Stimulated activated CD4-positive, alpha-beta T cell treated with anti-CD3 and anti-CD28 coated beads, Interleukin-1b, Interleukin-23, amount 100 ng/mL, for 1 hour (primary cell): ENCODE results near the gene USP7.

Source experiments
- DNase-seq, 2 donors: peaks; one replicate each; pipeline ENCODE4 v3.0.0-alpha.2; 2020; ENCODE audit warnings: low read depth in 2 of 2

USP7 gene

DNA sequence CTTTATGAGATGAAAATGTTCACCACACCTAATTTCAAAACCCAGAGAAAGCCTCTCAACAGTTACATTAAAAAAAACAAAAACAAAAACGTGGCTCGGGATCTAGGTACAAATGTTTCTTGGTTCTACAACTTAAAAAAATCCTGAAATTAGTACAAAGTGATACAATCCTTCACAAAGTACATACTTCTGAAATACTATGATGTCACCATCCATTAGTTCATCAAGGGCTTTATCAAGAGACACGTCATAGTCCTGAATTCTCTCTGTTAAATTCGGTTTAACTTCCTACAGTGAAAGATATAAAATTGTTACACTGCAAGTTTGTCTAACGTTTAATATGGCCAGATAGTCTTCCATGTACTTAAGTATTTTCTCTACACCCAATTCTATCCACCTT lies 63.4 kb downstream of the USP7 start:
- DNase-seq, result no peak

DNA sequence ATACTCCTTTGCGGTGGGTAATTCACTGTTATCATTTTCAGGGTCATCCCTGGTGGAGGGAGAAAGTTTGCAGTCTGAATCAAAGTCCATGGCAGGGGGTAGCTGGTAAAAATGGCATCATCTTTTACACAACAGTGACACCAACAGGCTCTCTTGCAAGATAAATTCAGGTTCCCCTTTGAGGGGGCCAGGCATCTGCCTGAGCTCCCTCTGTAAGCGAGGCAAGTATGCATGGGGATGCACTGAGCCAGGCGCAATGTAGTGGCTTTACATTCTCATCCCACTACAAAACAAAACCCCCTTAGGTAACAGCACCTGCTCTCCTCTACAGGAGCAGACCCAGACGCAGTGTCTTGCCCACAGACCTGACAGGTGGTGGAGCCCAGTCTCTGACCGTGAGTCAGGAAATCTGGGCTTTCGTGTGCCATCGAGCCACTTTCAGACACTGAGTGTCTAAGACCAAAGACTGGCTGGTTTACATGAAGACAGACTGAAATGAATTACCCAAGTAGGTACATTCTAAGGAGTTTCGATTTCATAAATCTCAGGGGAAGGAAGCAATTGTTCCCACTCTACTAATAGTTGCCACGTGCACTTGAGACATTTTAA lies 63.9 kb downstream of the USP7 start:
- DNase-seq, result no peak

DNA sequence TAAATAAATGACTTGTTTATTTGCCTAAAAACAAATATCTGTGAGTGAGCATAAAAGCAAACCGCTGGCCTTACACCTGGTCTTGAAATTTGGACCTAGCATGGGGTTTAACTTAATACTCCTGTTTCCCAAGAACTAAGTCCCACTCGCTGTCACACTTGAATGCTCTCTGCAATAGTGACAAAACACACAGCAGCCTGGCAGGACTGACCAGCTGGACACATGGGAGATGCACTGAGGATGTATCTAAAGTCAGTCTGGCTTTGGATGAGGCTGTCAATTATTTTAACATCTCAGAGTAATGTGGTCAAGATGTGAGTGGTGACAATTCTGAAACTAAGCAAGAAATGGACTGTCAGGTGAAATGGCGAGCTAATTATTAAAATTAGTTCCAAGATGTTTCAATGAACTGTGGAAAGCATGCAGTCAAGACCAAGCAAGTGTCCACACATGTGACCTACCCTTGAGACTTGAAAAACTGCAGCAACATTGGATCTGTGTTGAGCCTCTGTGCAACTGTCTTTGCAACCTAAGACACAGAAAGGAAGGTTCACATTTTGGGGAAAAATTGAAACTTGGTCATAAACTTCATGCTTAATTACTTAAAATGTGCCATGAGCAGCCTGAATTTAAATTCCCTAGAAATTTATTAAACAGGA lies 64.9 kb downstream of the USP7 start:
- no peak for DNase-seq

DNA sequence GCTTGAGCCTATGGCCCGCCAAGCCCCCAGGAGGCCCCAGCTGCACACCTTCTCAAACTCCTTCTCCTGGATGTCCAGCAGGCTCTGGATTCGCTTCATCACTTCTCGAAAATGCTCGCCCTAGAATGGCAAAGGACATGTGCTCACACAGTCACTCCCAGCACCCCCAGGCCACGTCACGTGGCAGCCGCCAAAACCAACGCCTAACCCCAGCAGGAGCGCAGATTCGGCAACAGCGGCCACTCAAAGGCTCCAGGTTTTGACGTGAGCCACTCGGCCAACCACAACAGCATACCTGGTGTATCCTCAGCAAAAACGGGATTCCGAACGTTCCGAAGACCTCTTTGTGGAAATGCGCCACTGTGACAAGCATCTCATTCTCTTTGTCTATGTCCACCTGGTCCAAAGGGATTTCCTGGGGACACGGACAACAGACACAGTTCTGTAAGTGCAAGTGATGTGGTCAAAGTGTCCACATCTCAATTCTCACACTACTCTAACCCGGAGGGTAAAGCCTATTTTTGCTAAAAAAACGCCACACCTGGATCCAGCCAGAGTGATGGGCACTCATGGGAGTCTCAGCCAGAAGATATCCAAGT lies 68.9 kb downstream of the USP7 start:
- no peak for DNase-seq

DNA sequence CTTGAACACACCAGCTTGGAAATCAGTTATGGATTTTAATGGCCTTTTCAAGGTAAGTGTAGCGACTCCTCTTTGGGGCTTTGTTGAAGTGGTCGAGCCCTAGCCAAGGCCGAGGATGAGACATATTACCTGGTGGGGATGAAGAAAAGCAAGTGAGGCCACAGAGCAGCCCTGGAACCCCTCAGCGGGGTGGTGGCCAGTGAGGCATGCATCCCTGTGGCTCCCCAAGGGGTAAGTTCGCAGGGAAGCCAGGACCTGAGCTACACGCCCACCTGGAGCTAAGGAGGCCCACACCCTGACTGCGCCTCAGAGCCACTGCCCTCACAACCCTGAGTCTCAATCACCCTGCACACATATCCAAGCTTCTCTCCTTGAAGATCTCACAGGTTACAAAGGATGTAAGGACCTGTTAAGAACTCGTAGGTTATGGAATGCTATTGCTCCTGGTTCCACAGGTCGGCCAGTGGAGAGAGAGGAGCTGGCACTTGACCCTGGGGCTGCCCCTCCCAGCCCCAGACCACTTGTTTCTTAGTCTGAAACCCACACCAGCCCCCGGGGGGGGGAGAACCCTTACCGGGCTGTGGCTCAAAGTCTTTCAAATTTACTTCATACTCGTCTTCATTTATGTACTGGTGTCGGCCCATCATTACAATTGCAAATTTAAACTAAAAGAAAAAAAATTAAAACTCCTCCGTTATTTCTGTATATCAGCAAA lies 69.6 kb downstream of the USP7 start:
- no peak for DNase-seq

DNA sequence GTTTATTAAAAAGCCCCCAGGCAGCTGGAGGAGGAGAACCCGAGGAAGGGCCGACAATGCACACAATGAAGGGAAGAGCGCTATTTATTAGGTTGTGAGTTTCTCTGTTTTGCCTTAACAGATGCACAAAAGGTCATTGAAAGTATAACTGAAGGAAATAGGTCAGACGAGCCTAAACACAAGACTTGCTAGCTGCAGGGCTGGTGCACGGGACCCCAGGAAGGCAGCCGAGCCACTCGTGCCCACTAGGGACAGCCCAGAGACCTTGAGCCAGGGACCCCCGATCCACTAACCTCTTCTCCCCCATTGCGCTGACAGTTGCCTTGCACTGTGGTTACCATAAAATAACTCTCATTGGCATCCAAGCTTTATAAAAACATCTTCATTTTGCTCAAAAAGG lies 70.3 kb downstream of the USP7 start:
- DNase-seq, result no peak

DNA sequence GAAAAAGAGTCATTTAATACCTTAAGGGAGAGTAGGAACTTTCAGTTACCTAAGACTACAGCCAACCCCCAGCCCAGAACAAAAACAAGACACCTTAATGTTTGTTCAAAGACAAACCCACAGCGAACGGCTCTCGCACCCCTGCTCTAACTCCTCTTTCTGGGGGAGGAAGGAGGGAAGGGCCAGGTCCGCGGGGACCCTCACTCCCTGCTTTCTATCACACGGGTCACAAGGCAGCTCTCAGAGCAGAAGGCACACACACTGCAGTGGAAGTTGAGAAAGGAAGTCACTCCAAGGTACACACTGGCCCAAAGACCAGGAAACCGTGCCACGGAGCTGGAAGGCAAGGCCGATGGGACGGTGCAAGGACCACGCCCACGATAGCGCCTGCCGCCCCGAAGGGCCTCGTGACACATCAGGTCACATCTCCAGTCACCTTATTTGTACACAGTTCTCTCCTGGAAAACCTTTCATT lies 71.6 kb downstream of the USP7 start:
- no peak for DNase-seq

DNA sequence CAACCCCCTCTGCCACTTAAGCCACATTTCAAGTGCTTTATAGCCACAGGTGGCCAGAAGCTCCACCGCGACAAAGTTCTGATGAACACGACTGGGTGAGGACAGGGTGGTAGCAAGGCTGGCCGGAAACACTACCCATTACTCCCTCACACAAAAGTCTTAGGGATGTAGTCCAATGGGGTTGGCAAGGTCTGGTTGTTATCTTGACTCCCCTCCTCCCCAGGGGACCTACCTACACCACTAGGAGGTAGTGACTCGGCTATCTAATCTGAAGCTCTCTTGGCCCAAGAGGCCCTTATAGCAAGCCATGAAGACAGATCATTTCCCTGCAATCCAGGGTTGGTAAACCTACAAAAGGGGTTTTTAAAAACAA lies 73.2 kb downstream of the USP7 start:
- DNase-seq, result no peak

DNA sequence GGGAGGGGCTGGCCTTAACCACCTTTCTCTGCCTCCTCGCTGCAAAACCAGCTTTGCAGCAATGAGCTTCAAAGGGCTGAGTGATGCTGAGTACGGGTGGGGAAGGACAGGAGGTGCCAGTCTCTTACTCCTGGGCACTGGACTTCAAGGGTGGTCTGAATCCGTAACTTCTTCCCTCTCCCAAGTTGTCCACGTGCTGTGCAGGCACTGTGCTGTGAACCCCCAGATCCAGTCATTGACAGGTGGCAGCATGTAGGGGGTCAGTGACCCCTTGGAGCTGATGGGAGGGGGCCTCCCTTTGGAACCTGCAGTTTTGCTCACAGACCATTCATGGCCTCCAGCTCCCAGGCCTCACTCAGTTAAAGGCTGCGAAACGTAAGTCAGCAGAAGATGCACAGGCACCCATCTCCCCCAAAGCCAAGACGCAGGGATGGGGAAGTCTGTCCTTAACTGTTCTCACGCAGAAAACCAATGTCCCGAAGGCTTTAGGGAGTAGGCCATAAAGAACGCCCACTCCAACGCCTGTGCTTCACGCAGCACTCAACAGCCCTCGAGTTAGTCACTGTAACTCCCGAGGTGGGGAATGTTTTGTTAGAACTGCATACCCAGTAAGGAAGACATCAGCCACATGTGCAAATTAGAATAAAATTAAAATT lies 73.7 kb downstream of the USP7 start:
- no peak for DNase-seq

DNA sequence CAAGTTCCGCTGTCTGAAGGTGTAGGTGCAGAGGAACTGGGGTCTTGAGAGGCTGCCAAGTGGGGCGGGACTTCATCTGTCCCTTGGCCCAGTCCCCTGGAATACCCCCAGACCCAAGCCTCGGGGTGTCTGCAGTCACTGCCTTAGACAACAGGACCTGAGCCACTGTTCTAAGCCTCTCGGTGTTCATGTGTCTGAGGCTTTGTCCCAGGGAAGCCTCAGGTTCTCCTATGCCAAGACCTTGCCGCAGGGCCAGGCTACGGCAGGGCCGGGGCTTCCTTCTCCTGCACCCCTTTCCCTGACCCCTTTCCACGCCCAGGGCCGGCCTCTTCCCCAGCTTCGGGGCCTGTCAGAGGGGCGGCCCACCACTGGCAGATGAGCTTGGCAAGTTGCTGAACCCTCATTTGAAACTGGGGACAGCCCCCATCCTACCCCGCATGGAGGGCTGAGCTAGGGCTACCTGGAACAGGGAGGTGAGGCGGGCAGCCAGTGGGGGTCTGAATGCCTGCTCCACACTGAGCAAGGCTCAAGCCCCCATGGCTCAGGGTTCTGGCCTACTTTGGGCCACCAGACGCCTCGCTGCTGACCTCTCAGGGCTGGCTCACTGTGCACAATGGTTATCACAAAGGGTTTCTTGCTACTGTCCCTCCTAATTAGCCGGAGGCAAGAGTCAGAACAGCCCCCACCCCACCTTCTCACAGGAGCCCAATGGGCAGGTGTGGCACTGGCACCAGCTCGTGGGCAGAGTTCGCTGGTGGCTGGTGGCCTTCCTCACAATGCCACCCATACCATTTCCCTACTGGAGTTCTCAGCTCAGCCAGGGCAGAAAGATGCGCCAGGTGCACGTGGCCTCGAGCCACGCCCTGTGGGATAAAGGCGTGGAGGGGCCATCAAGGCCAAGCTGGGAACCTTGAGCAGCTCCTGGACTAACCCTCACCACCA lies 74.5 kb downstream of the USP7 start:
- DNase-seq, result no peak

DNA sequence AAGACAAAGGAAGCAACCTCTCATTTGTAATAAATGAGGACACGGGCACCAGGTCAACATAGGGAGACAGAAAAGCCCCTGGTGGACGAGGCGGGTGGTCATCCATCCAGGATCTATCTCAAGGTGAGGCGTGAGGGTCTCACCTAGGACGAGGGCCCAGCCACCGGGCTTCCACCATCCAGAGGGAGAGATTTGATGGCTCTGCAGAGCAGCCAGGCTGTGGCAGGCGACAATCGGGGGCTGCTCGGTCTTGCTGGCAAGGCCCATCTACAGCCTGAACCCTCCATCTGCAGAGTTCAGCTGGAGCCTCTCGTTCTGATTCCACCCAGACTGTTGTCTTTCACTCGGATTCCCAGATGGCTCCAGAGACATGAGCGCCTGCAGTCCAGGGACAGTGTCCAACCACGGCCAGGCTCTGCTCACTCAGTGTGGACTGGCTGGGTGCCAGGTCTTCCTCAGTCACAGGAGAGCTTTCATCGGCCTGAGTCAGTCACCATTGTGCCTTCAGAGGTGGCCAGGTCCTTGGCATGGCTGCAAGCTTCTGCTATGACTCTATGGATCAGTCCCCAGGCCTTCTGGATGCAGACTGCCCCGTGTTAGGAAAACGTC lies 75.7 kb downstream of the USP7 start:
- no peak for DNase-seq

DNA sequence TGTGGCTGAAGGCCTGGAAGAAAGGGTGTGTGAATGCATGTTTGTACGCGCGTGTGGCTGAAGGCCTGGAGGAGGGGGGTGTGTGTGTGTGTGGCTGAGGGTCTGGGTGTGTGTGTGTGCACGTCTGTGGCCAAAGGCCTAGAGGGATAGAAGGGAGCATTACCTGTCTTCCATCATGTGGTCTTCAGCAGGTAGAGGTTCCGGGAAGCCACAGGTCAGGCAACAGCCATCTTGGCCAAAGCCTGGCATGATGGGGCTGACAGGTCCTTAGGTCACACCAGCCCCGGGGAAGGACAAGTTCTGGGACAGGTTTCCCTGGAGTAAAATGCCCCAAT lies 76.3 kb downstream of the USP7 start:
- DNase-seq, result no peak

DNA sequence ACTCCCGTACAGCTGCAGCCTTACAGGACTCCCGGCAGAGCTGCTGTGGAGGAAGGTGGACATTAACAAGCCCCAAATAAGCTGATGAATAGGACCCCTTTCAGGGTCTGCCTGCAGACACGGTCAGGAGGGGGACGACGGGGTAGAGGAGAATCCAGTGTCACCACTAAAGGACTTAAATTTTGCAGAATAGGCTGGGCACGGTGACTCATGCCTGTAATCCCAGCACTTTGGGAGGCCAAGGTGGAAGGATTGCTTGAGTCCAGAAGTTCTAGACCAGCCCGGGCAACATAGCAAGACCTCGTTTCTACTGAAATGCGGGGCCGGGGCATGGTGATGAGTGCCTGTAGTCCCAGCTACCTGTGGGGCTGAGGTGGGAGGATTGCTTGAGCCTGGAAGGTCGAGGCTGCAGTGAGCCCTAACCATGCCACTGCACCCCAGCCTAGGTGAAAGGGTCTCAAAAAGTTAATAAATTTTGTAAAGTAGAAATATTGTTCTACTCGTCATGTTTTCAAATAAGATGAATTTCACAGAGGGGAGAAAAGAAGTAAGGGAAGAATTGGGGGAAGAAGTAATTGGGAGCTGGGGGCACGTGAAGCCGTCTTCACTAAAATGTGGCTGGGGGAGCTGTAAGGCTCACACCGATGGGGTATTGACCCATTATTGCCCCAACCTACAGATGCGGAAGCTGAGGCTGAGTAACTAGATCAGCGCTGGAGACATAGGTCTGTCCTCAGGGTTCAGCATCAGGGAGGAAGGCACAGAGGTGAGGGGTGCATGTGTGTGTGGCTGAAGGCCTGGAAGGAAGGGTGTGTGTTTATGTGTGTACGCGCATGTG lies 76.9 kb downstream of the USP7 start:
- no peak for DNase-seq

DNA sequence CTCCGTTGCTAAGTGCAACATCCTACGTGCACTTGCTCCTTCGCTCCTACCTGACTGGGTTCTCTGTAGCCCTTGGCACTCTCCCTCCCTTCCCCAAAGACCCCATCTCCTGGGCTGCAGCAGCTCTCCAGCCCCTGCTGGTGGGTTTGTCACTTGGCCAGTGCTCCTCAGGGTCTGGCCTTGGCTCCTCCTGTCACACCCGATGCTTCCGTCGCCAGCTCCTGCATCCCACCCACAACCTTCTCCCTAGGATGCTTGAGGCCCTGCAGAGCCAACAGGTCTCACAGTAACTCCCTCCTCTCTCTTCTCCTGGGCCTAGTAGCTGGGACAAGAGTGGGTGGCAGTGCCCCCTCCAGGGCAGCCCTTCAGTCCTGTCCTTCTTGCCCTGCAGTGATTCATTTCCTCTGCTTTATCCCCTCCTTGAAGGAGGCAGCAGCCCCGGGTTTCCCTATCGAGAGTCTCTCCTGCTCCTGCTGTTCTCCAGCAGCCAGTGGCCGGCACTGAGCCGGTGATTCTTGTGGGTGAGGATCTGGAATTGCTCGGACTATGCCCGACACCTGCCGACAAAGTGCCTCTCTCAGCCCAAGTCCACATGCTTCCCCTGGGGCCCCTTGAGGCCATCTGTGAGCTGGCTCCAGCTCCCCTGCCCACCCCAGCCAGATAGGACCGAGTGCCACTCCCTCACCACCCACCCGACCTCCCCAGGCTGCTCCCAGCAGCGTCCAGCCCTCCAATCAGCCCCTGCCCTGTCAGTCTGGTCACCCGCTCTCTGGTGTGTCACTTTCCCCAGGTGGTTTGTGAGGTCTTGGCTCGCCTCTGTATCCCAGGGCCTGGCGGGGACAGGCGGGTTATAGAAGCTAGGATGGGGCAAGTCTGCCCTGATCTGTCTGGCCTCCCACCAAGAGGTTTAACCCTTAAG lies 77.8 kb downstream of the USP7 start:
- DNase-seq, result no peak

DNA sequence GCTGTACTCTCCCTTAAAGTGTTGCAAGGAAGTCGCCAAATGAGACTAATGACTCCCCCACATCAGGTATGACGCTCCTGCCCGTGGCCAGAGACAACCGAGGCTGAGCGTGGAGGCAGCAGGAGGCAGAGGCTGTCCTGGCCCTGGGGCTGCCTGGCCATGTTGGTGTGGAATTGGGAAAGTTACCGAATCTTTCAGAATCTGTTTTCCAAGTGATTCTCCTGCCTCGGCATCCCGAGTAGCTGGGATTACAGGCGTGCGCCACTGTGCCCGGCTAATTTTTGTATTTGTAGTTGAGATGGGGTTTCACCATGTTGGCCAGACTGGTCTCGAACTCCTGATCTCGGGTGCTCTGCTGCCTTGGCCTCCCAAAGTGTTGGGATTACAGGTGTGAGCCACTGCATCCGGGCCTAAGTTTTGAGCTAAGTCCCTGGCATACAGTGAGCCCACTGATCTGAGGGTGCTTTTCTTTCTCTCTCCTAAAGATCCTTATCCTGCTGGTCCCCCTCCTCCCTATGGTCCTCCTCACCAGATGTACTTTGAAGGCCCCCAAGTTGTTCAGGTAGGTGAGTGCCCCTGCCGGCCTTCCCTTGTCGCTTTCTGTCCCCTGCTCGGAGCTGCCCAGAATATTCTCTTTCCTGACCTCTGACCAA lies 80.9 kb downstream of the USP7 start:
- no peak for DNase-seq

DNA sequence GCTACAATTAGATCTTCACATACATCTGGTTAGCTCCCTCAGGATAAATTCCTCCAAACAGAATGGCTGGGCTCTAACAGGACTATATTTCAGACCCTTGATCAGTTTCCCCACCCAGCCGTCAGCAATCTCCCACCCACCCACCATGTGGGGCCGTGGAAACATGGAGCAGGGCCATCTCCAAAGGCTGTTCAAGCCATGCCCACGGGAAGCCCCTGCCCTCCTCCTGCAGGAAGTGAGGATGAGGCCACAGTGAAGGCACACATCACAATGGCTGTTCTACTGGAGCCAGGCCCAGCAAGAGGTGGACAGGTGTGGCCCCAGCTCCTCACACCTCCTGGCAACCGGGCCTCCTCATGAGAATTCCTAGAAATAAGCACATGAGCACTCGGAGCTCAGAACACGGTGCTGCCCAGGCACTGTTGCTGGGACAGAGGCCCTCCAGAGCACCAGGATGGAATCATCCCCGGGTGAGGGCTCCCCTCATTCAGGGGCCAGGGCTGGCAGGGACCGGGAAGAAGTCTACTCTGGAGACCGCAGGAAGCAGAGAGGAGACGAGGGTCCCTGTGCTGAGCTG lies 81.6 kb downstream of the USP7 start, which contains the start of gene LITAFD:
LITAFD (plus strand) TSS at position 311 of the 577 bp plus-strand sequence. CDS start 2,005 bp downstream, outside the sequence.
- no peak for DNase-seq

DNA sequence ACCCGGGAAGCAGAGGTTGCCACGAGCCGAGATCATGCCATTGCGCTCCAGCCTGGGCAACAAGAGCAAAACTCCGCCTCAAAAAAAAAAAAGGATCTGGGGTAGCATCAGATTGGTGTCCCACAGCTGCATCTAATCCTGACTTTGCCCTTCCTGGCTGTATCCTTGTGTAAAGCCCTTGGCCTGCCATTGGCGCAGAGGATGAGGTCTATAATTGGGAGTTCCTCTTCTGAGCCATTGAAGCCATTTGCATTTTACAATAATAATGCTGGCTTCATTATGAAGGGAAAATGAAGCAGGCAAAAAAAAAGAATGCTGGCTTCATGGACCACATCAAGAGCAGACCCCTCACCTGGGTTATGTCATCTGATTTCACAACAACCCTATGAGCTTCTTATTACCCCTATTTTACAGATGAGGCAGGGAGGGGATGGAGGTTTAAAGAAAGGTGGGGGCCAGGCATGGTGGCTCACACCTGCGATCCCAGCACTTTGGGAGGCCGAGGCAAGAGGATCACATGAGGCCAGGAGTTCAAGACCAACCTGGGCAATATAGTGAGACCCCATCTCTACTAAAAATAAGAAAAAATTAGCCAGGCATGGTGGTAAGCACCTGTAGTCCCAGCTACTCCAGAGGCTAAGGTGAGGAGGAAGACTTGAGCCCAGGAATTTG lies 82.7 kb downstream of the USP7 start:
- no peak for DNase-seq
